NCI-H524 treated with DMSO at 0.1 percent for 48 hours (cell line): Measurements from ENCODE around the gene DNMBP.
"Not testable (repeated sequence)": the region's sequence is repeated elsewhere in the genome, so short reads cannot be mapped to it uniquely, and the experiment has no call there.

Experiments
- DNase-seq: peaks from one replicate; lab custom pipeline; 2025; lab: John Stamatoyannopoulos, UW

DNMBP gene

GRCh38 chr10:99859585-99859984 is 150.2 kb downstream of the DNMBP start:
- no peak for DNase-seq

GRCh38 chr10:99858849-99859248 is 150.9 kb downstream of the DNMBP start:
- DNase-seq: no peak

DNA sequence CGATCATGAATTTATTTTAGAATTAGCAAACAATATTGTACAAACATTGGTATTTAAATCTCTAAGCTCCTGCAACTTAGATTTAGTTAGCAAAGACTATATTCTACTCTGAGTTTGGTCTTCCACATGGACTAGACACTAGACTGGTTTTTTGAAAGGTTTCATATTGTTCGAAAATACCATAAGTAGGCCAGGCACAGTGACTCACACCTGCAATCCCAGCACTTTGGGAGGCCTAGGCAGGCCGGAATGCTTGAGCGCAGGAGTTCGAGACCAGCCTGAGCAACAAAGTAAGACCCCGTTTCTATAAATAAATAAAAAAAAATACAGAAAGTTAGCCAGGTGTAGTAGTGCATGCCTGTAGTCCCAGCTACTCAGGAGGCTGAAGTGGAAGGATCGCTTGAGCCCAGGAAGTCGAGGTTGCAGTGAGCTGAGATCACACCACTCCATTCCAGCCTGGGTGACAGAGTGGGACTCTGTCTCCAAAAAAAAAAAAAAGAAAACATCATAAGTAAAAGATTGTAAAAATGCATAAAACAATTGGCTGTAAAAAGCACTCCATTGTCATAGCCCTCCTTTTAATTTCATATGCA is 154.2 kb downstream of the DNMBP start:
- no peak for DNase-seq

DNA sequence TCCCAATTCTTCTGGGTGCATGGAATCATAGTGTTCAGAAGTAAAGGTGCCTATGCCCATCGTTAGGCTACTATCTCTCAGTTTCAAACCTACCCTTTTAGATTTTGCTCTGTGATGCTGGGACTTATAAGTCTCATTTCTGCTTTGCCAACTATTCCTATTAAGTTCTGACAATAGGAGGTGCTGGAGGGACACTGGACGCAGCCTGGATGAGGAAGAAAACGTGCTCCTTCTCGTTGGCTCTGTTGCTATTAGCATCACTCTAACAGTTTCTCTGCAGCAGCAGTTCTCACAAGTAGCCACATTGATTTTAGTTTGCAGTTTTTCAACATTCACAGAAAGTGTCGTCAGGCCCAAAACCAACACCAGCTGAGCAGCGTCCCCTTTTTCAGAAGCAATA is 154.9 kb downstream of the DNMBP start:
- no peak for DNase-seq

DNA sequence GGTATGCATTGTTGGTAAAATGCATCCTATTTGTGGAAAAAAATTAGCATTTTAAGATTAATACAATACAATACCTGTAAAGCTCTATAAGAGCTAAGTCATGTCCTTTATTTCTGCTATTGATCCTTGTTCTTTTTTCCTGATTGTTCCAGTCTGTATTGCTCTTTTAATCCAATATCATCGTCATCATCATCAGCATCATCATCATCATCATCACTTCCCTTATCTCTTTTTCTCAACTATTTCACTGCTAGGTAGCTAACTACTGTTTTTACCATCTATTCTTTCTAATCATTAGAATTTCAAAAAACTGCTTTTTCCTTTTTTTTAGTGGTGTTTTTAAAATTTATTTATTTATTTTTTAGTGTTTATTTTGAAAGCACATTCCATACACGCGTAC is 156.1 kb downstream of the DNMBP start:
- no peak for DNase-seq

GRCh38 chr10:99852481-99853213 is 157.1 kb downstream of the DNMBP start:
- DNase-seq: no peak

DNA sequence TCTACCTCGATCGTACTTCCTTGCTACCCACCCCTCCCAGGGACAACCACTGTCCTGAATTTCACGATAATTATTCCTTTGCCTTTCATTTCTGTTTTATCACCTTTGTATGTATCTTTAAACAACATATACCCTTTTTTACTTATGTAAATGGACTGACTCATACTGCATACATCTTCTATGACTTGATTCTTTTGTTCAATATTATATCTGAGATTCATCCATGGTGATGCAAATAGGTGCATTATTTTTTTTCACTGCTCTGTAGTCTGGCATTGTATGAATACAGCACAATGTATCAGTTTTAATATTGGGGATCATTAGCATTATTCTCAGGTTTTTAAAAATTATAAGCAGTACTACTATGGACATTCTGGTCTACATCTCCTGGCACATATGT is 157.9 kb downstream of the DNMBP start:
- DNase-seq: no peak

DNA sequence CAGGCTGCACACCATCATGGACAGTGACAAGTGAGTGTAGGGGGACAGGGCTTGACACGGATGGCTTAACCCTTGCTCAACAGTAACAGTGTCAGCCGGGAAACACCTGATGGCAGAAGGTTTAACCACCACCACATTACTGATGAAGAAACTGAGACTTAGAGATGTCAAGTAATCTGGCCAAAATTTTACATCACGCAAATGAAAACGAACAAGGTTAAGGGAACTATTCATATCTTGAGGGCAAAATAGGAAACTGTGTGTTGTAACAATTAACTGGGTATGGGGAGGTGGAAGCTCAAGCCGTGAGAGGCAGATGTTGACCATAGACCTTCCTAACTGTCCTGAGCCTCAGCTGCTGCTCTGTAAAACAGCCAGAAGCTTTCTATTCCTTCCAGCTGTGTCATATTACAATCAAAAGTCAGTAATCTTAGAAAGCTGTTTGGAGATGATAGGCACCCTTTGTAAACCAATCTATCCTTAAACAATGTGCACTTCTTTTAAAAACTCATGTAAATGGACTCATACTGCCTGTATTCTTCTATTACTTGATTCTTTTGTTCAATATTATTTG is 158.9 kb downstream of the DNMBP start:
- no peak for DNase-seq

GRCh38 chr10:99850021-99850766 is 159.6 kb downstream of the DNMBP start:
- no peak for DNase-seq

DNA sequence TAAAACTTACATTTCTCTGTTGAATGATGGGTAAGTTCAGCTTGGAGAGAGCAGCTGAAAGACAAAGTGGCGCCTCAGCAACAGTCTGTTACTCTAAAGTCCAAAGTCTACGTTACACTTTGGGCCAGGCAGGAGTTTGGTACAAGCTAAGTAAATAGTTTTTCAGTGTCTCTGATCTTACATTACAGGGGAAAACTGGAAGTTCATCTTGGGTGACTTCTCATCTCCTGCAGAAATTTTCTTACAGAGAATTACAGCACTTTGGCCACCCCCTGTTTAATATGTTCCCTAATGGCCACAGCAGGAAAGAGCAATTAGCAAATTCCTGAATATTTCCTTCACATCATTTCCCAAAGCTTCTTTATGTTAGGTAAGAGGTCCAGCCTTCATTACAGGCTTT is 160.2 kb downstream of the DNMBP start:
- no peak for DNase-seq

- no peak for DNase-seq
These were observed 160.7 kb downstream of the DNMBP start for GRCh38 chr10:99849057-99849456.

- DNase-seq: no peak
These were observed 163.8 kb downstream of the DNMBP start for GRCh38 chr10:99845837-99846382.

- no peak for DNase-seq
These were observed 165.3 kb downstream of the DNMBP start for GRCh38 chr10:99844433-99844955.

GRCh38 chr10:99843310-99843709 is 166.4 kb downstream of the DNMBP start:
- no peak for DNase-seq

DNA sequence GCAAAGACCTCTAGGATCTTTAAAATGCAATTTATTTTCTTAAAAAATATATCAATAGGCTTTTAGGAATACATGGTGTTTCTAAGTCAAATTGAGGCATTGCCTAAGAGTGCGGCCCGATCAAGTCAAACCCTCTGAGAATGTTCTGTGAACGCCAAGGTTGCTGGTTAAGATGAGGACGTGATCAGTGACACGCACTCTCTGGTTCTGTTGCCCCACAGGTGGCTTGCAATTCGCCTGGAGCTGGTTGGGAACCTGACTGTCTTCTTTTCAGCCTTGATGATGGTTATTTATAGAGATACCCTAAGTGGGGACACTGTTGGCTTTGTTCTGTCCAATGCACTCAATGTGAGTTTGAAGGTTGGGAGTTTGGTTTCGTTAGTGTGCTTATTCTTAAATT is 168.0 kb downstream of the DNMBP start:
- no peak for DNase-seq

GRCh38 chr10:99840859-99841258 is 168.9 kb downstream of the DNMBP start:
- DNase-seq: not testable (repeated sequence)

- no peak for DNase-seq
These were observed 173.0 kb downstream of the DNMBP start for GRCh38 chr10:99836711-99837110.

DNA sequence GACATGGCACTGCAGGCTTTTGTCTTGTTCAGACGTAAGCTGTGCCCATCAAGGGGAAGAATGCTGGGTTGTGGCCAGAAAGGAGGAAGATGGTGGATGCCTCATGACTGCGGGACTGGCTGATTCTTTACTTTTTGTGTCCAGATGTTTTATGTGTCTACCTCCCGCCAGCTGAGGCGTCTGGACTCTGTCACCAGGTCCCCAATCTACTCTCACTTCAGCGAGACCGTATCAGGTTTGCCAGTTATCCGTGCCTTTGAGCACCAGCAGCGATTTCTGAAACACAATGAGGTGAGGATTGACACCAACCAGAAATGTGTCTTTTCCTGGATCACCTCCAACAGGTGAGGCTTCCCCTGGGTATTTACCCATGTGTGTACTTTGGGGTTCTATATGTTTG is 173.8 kb downstream of the DNMBP start:
- DNase-seq: no peak

DNA sequence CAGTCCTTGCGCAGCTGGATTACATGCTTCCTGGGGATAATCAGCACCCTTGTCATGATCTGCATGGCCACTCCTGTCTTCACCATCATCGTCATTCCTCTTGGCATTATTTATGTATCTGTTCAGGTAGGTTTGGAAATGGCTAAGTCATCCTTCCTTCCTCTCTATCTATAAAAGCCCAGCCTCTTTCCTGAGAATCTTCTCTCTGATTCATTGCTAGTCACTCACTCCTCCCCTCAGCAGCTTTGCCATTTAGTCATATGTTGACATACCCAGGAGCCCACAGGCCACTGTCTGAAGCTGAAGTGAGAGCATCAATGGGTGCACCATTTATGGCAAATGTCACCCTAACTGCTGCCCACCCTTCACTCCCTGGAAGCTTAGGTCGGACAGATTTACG is 175.3 kb downstream of the DNMBP start:
- DNase-seq: no peak

- DNase-seq: no peak
These were observed 177.3 kb downstream of the DNMBP start for GRCh38 chr10:99832439-99832838.

DNA sequence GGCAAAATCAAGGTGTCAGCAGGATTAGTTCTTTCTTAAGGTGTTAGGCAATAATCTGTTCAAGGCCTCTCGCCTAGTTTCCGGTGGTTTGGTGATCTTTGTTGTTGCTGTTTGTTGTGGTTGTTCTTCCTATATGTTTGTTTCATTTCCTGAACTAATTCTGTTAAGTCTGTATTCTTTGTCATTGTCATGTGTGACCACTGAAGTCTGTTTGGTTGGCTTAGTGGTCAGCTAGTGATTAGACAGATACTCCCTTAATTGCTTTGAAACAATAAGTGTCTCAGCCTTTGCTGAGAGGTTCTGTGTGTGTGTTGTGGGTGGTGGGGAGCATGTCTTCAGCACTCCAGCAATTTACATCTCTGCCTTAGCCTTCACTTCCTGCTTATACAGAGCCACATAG is 181.3 kb downstream of the DNMBP start:
- DNase-seq: no peak

GRCh38 chr10:99827936-99828335 is 181.8 kb downstream of the DNMBP start:
- DNase-seq: no peak
